ENCODE measurements around the gene LONRF2. TPM values are rescaled to one million over a fixed set of nuclear protein-coding genes. Genes with fewer than 3 reads are reported as not detected.

Gene LONRF2
- polyA plus RNA-seq, 1 donor (not counting 4 experiments of a cell fraction or from before 2014, with no cell fraction given) = not detected

GRCh38 chr2:100293341-100294161, 28.8 kb downstream of the LONRF2 start:
- H2AFZ ChIP-seq (ENCODE audit: control insufficient read depth, low read length) = no peak overlapping the region
- peaks cover 9% of the 10 kb centered on the region for H3K4me1 ChIP-seq (ENCODE audit: control insufficient read depth, extremely low read depth, insufficient read depth, low read length)
- no peaks in the 10 kb centered on the region for H3K9me1 ChIP-seq (ENCODE audit: control insufficient read depth, extremely low read depth, insufficient read depth, low read length)
- no peak for DNase-seq (ENCODE audit: low read depth, low spot score)
- H3K36me3 ChIP-seq (ENCODE audit: control insufficient read depth in 2 of 2, extremely low read depth in 1 of 2, insufficient read depth in 2 of 2, low read length in 2 of 2) = no peaks in the 10 kb centered on the region
- no peaks in the 10 kb centered on the region for H3K27me3 ChIP-seq (ENCODE audit: control insufficient read depth, extremely low read depth, insufficient read depth, low read length)
- no peak overlapping the region for H3K4me2 ChIP-seq (ENCODE audit: control insufficient read depth, extremely low read depth, insufficient read depth, low read depth, low read length)
- TF ChIP-seq EZH2 (IDR thresholded peaks at IDR 0.05; ENCODE audit: low read length) = no peak
- no peak for TF ChIP-seq CTCF (optimal IDR thresholded peaks at IDR 0.05 in 1 of 3, IDR thresholded peaks at IDR 0.05 in 1 of 3, conservative IDR thresholded peaks at IDR 0.05 in 1 of 3; ENCODE audit: extremely low read depth in 1 of 3, insufficient read depth in 2 of 3, low read length in 3 of 3)
- dilution Hi-C loops (cut with MboI; ENCODE audit: extremely low pct_ligation_motif_present, low sequenced_read_pairs) = no loop called here
- no peak overlapping the region for H3K27ac ChIP-seq (ENCODE audit: control insufficient read depth, insufficient read depth, low read length)
- no peak overlapping the region for H3K4me3 ChIP-seq (ENCODE audit: control insufficient read depth in 2 of 3, extremely low read depth in 1 of 3, insufficient read depth in 2 of 3, low read depth in 1 of 3, low read length in 3 of 3)
- no peak overlapping the region for H3K9ac ChIP-seq (ENCODE audit: control insufficient read depth, extremely low read depth, insufficient read depth, low read length)
- H3K9me3 ChIP-seq (ENCODE audit: control insufficient read depth, low read depth, low read length) = no peaks in the 10 kb centered on the region
- FAIRE-seq = no peak
- H4K20me1 ChIP-seq (ENCODE audit: control insufficient read depth, extremely low read depth, insufficient read depth, low read length) = no peaks in the 10 kb centered on the region
- H3K79me2 ChIP-seq (ENCODE audit: control insufficient read depth, insufficient read depth, low read length) = no peaks in the 10 kb centered on the region

DNA sequence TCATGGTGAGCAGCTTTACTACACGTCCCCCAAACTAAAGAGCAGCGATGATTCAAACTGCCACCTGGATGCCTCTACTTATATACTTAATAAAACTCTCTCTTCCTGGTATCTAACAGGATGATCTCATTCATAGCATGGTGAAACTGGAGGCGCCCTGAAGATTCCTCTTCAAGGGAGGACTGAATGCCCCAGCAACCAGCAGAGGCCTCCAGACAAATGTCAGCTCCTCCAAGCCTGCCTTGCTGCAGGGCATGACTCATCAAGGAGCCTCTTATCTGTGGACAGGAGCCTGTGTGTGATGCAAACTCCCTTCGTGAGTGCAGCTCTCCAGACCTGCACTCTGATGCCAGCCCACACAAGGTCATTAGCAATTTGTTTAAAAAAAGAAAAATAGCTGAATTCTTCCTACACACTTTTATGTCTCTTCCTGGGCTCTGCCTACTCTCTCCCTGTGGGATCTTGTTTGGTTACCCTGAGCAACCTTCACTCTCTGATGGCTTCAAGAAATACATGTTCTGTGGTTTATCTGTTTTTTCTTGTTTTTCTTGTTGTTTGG, 30.2 kb downstream of the LONRF2 start:
- H3K9ac ChIP-seq (ENCODE audit: control insufficient read depth, extremely low read depth, insufficient read depth, low read length) = no peak overlapping the region
- H3K79me2 ChIP-seq (ENCODE audit: control insufficient read depth, insufficient read depth, low read length) = no peaks in the 10 kb centered on the region
- TF ChIP-seq EZH2 (IDR thresholded peaks at IDR 0.05; ENCODE audit: low read length) = no peak
- peak in 2 of 3 experiments; percentile 25 to 28 for TF ChIP-seq CTCF (optimal IDR thresholded peaks at IDR 0.05 in 1 of 3, IDR thresholded peaks at IDR 0.05 in 1 of 3, conservative IDR thresholded peaks at IDR 0.05 in 1 of 3; ENCODE audit: extremely low read depth in 1 of 3, insufficient read depth in 2 of 3, low read length in 3 of 3)
- H3K4me3 ChIP-seq (ENCODE audit: control insufficient read depth in 2 of 3, extremely low read depth in 1 of 3, insufficient read depth in 2 of 3, low read depth in 1 of 3, low read length in 3 of 3) = no peak overlapping the region
- peak; percentile 73 for DNase-seq (ENCODE audit: low read depth, low spot score)
- FAIRE-seq = no peak
- H4K20me1 ChIP-seq (ENCODE audit: control insufficient read depth, extremely low read depth, insufficient read depth, low read length) = no peaks in the 10 kb centered on the region
- dilution Hi-C loops (cut with MboI; ENCODE audit: extremely low pct_ligation_motif_present, low sequenced_read_pairs) = no loop called here
- no peaks in the 10 kb centered on the region for H3K27me3 ChIP-seq (ENCODE audit: control insufficient read depth, extremely low read depth, insufficient read depth, low read length)
- H3K4me1 ChIP-seq (ENCODE audit: control insufficient read depth, extremely low read depth, insufficient read depth, low read length) = peaks cover 9% of the 10 kb centered on the region
- H3K27ac ChIP-seq (ENCODE audit: control insufficient read depth, insufficient read depth, low read length) = peak overlapping the region; percentile 33
- H3K36me3 ChIP-seq (ENCODE audit: control insufficient read depth in 2 of 2, extremely low read depth in 1 of 2, insufficient read depth in 2 of 2, low read length in 2 of 2) = no peaks in the 10 kb centered on the region
- H3K9me1 ChIP-seq (ENCODE audit: control insufficient read depth, extremely low read depth, insufficient read depth, low read length) = no peaks in the 10 kb centered on the region
- H3K9me3 ChIP-seq (ENCODE audit: control insufficient read depth, low read depth, low read length) = no peaks in the 10 kb centered on the region
- no peak overlapping the region for H2AFZ ChIP-seq (ENCODE audit: control insufficient read depth, low read length)
- no peak overlapping the region for H3K4me2 ChIP-seq (ENCODE audit: control insufficient read depth, extremely low read depth, insufficient read depth, low read depth, low read length)

Data from keratinocyte (primary cell).